Measurements from ENCODE around the gene TRMT5. TPM values are rescaled to one million over a fixed set of nuclear protein-coding genes. Genes with fewer than 3 reads are reported as not detected.

The TRMT5 gene
- total and polyA plus RNA-seq, 2 of the 8 experiments (the other 6 are each of a cell fraction or from before 2014, with no cell fraction given) = 4.3 to 24.2 TPM

- Histone ChIP-seq H2AFZ (ENCODE audit: low read length) (no peak overlapping the region), H3K23ac (ENCODE audit: insufficient read length) (no peak overlapping the region), H2BK20ac (ENCODE audit: low read length) (no peak overlapping the region), H3K4ac (replicated peaks; ENCODE audit: insufficient read length, low read depth, low read length) (no peak overlapping the region), H3K79me1 (ENCODE audit: low read depth, low read length) (no peaks in the 10 kb centered on the region), H3K9ac (replicated peaks in 1 of 4; ENCODE audit: extremely low read depth in 1 of 4, low read depth in 3 of 4, low read length in 3 of 4) (no peak overlapping the region), H3K4me1 (replicated peaks in 1 of 4; ENCODE audit: control insufficient read depth in 3 of 4, insufficient read depth in 4 of 4, low read length in 3 of 4) (no peaks in the 10 kb centered on the region), H2BK5ac (ENCODE audit: low read depth, low read length) (no peak overlapping the region), H3K18ac (ENCODE audit: extremely low read depth, low read length) (no peak overlapping the region), H3K9me3 (ENCODE audit: insufficient read depth in 2 of 2, low read depth in 1 of 2, low read length in 1 of 2) (no peaks in the 10 kb centered on the region), H3K36me3 (ENCODE audit: control insufficient read depth in 2 of 4, insufficient read depth in 4 of 4, low read length in 3 of 4) (no peaks in the 10 kb centered on the region), H3K79me2 (ENCODE audit: control insufficient read depth in 1 of 2, insufficient read depth in 2 of 2, low read length in 2 of 2) (no peaks in the 10 kb centered on the region), H2BK120ac (replicated peaks; ENCODE audit: low read depth, low read length) (no peak overlapping the region), H3K27ac (ENCODE audit: low read depth, low read length) (no peak overlapping the region), H2AK5ac (ENCODE audit: low read depth, low read length) (no peak overlapping the region), H2BK15ac (ENCODE audit: low read length) (no peak overlapping the region), H4K8ac (ENCODE audit: extremely low read depth, insufficient read depth, low read length) (no peak overlapping the region), H3K4me3 (ENCODE audit: extremely low read depth in 1 of 4, insufficient read depth in 2 of 4, low read depth in 3 of 4, low read length in 4 of 4) (no peak overlapping the region), H2BK12ac (ENCODE audit: low read depth, low read length) (no peak overlapping the region), H3K14ac (ENCODE audit: insufficient read length) (no peak overlapping the region), H3K56ac (replicated peaks; ENCODE audit: insufficient read length, low read depth, low read length) (no peak overlapping the region), H3K27me3 (replicated peaks in 1 of 4; ENCODE audit: control insufficient read depth in 3 of 4, extremely low read depth in 1 of 4, insufficient read depth in 3 of 4, low read length in 3 of 4) (peaks cover 0 to 1% (median 0%) of the 10 kb centered on the region in 4 experiments; a peak in 1 of 7 replicates), H3K4me2 (ENCODE audit: insufficient read depth in 1 of 2, low read depth in 2 of 2, low read length in 2 of 2) (no peak overlapping the region), H4K91ac (replicated peaks; ENCODE audit: insufficient read length, low read length) (no peak overlapping the region), H4K20me1 (replicated peaks in 1 of 2; ENCODE audit: control insufficient read depth in 1 of 2, insufficient read depth in 2 of 2, low read length in 2 of 2) (peaks cover 0 to 1% of the 10 kb centered on the region in 2 experiments), H3K23me2 (ENCODE audit: low read depth, low read length) (no peaks in the 10 kb centered on the region), H4K5ac (ENCODE audit: insufficient read length, low read depth, low read length) (no peak overlapping the region)
- ChIA-PET POLR2A (ENCODE audit: partially characterized antibody) (interaction anchor here (0.6 to 1.5 kb wide), 2 partner anchors 19 to 375 kb away, joined by 3 read pairs; partner anchors contain the start of genes SLC38A6 and TRMT5), CTCF (ENCODE audit: partially characterized antibody) (no interaction called here)
- FAIRE-seq = no peak
- TF ChIP-seq ATF2 (IDR thresholded peaks at IDR 0.05; ENCODE audit: low read length) = no peak
- WGBS, 2 experiments (ENCODE audit: extremely low coverage in 1 of 2, insufficient coverage in 1 of 2, insufficient read length in 1 of 2, insufficient replicate concordance in 2 of 2, low coverage in 1 of 2, low lambda C conversion rate in 2 of 2, missing lambda C conversion rate in 1 of 2) = 100% methylated on average over 2 of the region's 2 CpGs; no CpG with 5 or more reads in 1 of the 2 experiments
- no peak for DNase-seq (ENCODE audit: low read depth in 1 of 2, low spot score in 2 of 2)
Observed at GRCh38 chr14:60999536-60999935, 18.7 kb upstream of the TRMT5 start.
